IPS-NIHi7 (cell line): ENCODE measurements around the gene MED6.

Source experiments
- DNase-seq: peaks from one replicate; pipeline ENCODE4 v3.0.0; 2012; ENCODE audit warnings: mixed read lengths; ENCODE audit errors: extremely low spot score

Gene MED6, protein sequence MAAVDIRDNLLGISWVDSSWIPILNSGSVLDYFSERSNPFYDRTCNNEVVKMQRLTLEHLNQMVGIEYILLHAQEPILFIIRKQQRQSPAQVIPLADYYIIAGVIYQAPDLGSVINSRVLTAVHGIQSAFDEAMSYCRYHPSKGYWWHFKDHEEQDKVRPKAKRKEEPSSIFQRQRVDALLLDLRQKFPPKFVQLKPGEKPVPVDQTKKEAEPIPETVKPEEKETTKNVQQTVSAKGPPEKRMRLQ

DNA sequence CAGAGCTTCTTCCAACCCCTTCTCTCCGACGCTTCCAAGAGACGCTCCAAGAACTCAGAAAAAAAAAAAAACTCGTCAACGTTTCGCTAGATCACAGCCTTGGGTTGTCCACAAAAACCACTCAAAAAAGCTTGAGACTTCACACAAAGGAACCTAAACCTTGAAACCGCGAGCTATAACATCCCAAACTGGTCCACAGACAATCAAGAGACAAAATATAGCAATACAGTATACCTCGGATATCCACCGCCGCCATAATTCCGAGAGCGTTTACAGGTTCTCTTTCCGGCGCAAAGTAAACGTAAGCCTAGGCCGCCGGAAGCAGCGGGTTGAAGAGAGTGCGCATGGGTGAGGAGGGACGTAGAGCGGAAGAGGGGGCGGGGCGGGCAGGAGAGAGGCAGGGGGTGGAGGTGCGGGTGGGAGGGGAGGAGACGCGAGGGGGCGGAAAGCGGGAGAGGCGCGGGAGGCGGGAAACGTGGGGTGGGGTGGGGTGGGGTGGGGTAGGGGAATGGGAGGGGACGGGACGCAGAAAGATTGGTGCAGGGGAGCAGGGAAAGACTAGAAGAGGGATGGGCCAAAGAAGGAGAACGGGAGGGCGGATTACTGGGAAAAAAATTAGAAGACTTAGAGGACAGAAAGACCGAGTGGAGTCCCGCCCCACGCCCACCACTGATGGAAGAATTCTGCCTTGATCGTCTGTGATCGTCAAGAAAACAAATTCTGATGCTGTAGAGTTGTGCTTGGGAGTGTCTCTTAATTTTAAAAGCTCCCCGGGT, at the start of gene MED6:
MED6 (minus strand) TSS at position 274 of the 776 bp plus-strand sequence; CDS start at position 256, 18 bp downstream.
- DNase-seq, result peak; percentile 98

DNA sequence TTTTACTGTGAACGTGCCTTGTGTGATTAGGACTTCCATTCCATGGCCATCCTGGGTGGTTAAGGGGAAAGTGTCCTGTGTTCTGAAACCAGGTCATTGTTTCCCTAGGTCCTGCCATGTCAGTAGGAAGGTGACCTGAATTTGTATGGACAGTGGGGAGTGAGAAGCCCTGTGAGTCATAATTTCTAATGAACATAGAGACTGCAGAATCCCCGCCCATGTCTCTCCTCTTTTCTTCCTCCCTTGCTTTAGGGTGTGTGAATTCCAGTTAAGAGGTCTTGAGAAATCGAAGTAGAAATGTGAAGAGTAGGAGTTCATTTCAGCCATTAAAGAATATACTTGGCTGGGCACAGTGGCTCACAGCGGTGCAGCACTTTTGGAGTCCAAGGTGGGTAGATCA, 49.3 kb upstream of the MED6 start:
- DNase-seq, result no peak

DNA sequence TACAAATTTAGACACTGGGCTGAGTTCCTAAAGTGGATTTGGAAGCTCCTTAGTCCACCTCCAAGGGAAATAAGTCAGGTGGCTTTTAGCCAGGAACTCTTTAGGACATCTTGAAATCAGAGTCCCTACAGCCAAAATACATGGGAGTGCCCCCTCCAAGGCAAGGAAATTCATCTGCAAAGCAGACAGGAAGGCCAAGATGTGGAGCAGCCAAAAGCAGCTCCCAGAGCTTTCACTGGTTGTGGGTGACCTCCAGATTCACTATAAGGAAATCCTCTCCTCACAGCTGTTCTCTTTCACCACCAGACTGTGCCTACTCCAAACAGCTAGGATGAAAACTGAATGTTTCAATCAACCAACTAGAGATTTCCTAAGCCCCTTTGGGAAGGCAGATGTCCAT, 47.9 kb upstream of the MED6 start:
- no peak for DNase-seq

GRCh38 chr14:70646705-70647104, 46.2 kb upstream of the MED6 start:
- DNase-seq, result no peak

DNA sequence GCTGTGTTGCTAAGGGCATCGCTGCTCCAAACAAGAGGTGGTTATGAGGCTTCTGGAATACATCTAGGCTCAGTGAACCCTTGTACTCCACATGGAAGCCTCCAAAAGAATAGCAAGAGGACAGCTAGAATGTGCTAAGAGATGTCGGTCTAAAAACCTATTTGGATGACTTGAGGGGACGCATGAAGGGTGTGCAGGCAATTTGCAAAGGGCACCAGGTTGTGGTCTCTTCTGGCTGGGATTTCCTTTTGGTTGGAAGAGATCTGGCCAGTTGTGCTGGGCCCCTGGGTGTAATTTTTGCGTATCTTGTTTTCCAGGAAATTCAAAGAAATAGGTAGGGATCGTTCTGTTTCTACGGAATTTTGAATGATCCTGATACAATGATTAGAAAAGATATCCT, 45.4 kb upstream of the MED6 start:
- DNase-seq, result no peak

DNA sequence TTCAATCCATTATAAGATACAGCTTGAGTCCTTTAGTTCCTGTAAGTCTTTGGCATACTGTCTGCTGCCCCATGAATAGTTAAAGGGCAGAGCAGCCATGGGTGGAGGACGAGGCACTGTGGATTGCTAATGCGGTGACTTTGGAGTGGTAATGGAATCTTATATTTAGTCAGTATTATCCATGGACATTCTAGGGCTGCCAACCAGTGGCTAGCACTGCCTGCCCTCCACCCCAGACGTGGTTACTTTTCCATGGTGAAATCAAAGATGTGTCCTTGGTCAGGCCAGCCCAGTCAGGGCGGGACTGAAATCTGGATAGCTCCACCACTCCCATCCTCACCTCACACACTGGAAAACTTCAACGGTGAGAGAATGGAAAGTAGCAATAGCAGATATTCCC, 43.5 kb upstream of the MED6 start:
- DNase-seq, result no peak

DNA sequence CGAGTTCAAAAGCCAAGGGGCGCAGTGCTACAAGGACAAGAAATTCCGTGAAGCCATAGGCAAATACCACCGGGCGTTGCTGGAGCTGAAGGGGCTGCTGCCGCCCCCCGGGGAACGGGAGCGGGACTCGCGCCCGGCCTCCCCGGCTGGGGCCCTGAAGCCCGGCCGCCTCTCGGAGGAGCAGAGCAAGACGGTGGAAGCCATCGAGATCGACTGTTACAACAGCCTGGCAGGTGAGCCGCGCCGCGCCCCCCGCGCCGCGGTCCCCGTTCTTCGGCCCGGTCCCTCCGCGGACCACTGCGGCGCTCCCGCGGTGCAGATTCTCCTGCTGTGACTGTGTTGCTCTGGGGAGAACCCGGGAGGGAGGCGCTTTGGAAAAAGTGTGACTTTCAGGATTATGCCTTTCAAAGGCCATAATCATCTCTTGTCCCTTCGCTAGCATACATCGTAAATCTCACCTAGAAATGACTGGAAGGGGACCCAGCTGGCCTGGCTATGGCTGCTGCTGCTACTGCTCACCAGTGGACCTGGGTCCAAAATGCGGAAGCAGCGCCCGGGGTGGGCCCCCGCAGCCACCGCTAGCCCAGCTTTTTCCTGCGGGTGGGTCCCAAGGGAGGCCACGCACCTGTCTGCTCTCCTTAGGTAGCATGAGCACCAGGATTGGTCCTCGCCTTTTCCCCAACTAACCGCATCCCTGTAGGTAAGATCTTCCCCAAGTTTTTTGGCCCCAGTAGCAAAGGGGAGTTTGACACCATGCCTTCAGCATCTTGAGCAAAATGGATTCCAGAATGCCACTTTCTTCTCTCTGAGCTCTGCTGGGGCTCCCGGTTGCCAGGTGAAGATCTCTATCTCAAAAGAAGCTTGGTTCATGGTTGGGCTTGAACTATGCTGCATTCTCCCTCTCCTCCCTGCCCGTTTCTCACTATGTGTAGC, 42.1 kb upstream of the MED6 start:
- peak; percentile 35 for DNase-seq

DNA sequence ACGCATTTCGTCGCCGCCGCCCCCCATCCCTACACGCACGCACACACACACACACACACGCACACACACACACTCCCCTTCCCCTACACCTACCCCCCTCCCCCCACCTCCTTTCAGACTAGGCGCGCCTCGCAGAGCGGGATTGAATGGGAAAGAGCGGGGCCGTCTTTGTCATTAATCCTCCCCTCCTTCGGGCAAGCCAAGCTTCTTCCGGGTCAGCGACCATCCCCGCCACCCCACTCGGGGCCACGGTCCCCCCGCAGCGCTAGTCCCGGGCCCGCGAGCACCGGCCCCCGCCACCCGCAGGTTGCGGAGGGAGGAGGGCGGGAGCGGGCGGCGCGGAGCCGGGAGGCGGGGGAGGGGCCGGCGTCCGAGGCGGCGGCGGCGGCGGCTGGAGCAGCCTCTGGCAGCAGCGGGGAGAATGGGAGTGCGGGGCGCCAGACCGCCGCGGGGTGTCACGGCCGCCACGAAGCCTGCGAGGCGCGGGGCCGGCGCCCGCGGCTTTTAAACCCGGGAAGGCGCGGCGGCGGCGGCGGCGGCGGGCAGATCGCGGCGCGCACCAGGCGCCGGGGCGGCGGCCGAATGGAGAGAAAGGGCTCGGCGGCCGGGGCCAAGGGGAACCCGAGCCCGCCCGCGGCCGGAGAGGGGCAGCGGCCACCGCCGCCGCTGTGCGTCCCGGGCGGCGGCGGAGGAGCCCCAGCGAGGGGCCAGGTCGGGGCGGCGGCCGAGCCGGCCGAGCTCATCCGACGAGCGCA, 41.3 kb upstream of the MED6 start, which contains the start of gene TTC9:
TTC9 (plus strand) TSS at position 369 of the 755 bp plus-strand sequence; CDS start at position 583, 214 bp downstream.
- peak; percentile 61 for DNase-seq

- peak; percentile 41 for DNase-seq
Observed at GRCh38 chr14:70640938-70641547, 40.6 kb upstream of the MED6 start.

DNA sequence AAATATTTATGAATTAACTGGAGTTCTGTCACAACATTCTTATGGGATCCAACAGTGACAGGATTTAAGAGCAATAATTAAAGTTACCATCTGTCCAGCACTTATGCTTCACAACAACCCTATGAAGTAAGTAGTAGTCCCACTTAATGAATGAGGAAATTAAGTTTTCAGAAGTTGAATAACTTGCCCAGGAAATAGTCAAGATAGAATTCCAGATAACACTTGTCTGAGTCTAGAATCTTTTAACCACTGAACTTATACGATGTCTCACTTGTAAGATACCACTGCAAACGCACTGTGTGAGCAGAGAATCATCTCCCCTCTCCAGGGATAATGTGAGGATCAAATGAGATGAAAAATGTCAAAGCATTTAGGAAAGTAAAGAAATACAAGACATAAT, 38.0 kb upstream of the MED6 start:
- no peak for DNase-seq

DNA sequence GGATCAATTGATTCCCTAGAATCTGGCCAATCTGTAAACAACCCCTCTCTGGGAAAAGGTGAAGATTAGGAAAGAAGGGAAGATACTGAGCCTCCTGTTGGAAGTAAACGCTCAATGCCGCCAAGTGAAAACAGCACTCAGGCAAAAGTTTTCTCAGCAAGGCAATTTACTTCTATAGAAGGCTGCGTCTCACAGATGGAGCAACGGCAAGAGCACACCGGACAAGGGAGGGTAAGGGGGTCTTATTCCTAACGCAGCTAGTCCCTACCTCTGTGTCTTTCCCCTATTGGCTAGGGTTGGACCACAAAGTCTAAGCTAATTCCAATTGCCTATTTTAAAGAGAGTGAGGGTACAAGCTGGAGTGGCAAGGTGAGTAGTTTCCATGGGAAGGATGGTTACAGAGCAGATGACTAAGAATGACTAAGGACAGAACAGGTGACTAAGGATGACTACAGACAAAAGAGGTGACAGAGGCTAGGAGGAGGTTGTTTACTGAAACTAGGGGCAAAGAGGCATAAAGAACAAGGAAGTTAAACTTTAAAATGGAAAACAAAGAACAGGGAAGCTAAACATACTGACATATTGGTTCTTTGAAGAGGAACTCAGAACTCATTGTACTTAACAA, 35.6 kb upstream of the MED6 start:
- DNase-seq, result no peak

- no peak for DNase-seq
Observed at GRCh38 chr14:70631948-70632347, 31.5 kb upstream of the MED6 start.

- DNase-seq, result no peak
Observed at GRCh38 chr14:70624972-70625371, 24.5 kb upstream of the MED6 start.

DNA sequence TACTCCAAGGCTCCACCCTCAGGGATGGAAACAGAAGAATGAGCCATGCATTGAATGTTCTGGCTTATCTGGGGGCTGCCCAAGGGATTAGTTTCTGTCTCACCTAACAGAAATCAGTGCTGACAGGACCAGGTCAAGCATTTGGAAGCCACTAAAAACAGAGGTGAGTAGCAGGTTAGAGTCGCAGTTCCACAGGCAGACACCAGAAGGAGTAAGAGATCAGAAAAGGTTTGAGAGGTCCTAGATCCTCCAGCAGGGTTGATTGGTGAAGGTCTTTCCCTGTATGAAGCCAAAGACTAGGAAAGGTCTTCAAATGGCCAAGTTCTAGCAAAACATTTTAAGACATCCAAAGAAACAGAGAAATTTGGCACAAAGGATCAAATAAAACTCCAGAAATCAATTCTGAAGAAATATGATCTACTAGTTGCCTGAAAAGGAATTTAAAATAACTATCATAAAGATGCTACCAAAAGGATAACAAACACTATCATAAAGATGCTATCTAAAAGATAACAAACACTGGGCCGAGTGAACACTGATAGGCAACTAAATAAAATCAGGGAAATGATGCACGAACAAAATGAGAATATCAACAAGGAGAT, 21.8 kb upstream of the MED6 start:
- peak; percentile 84 for DNase-seq

- DNase-seq, result no peak
Observed at GRCh38 chr14:70619708-70620107, 19.3 kb upstream of the MED6 start.

GRCh38 chr14:70618314-70618713, 17.9 kb upstream of the MED6 start:
- no peak for DNase-seq

- DNase-seq, result no peak
Observed at GRCh38 chr14:70616646-70617045, 16.2 kb upstream of the MED6 start.

- DNase-seq, result no peak
Observed at GRCh38 chr14:70611216-70611615, 10.8 kb upstream of the MED6 start.

DNA sequence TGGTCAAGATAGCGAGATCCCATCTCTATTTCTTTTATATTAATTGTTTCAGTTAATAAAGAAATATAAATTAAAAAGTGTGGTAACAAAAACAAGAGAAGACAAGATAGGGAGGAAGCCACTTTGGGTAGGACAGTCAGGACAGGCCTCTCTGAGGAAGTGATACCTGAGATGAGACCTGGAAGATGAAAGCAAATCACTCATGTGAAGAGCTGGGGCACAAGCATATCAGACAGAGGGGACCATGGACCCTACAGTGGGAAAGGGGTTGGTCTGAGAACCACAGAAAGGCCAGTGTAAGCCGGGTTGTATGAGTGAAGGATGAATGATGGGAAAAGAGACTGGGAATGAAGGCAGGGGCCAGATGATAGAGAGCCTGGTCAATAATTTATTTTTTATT, 1.8 kb upstream of the MED6 start:
- no peak for DNase-seq

DNA sequence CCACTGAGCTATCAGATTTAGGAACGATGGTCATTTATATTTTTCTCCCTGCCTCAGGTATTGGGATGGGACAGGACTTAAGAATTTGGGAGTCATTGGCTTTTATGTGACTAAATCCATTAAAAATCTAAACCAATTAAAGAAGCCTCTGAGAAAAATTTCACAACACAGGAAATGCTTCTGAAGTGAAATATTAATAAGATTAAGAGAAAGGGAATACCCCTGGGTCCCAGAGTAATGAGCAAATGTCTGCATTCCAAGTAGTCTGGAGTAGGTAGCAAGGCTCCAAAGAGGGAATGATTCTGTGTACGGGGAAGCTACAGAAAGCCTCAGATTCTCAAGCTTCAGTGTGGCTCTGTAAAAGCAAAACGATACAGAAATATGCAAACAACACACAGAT, 707 bp upstream of the MED6 start:
- DNase-seq, result no peak
